Gastrocnemius medialis (tissue), 4 donors: ENCODE measurements around the gene WNT3.

Source experiments
- POLR2A ChIP-seq, 2 donors: fragments of 450-650 bp; IDR thresholded peaks; one replicate each; pipeline ENCODE4 v1.6.1; 2017; ENCODE audit warnings: antibody characterized with exemption in 2 of 2, mild to moderate bottlenecking in 2 of 2, moderate library complexity in 2 of 2
- TF ChIP-seq, protein P1 (sequence below), 5 experiments: fragments of 450-650 bp in 3 of 5; fragments of 200-600 bp in 2 of 5; sonication (generic) in 2 of 5; IDR thresholded peaks in 4 of 5; conservative IDR thresholded peaks in 1 of 5; 1 replicate in 4 of 5; 2 replicates in 1 of 5; pipeline ENCODE4 v1.5.1; 2016 to 2019; ENCODE audit warnings: antibody characterized with exemption in 5 of 5, mild to moderate bottlenecking in 3 of 5, moderate library complexity in 3 of 5

DNA sequence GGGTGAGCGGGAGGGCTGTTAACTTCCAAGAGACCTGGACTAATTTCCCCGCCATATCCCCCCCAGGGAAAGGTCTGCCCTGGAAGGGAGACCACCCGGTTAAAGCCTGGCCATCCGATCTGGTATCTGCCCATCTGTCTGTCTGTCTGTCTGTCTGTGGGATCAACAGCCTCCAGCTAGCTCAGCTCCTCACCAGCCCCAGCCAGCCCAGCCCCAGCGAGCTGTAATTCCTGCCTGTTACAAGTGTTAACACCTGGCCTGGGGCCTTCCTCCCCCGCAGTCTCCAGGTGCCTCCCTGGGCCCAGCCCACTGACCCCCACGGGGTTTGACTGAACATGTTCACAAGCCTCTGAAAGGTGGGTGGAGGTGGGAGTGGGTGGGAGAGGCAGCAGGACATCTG, 4.0 kb downstream of the WNT3 start:
- TF ChIP-seq, protein P1, sequence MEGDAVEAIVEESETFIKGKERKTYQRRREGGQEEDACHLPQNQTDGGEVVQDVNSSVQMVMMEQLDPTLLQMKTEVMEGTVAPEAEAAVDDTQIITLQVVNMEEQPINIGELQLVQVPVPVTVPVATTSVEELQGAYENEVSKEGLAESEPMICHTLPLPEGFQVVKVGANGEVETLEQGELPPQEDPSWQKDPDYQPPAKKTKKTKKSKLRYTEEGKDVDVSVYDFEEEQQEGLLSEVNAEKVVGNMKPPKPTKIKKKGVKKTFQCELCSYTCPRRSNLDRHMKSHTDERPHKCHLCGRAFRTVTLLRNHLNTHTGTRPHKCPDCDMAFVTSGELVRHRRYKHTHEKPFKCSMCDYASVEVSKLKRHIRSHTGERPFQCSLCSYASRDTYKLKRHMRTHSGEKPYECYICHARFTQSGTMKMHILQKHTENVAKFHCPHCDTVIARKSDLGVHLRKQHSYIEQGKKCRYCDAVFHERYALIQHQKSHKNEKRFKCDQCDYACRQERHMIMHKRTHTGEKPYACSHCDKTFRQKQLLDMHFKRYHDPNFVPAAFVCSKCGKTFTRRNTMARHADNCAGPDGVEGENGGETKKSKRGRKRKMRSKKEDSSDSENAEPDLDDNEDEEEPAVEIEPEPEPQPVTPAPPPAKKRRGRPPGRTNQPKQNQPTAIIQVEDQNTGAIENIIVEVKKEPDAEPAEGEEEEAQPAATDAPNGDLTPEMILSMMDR (IDR thresholded peaks at IDR 0.05 in 4 of 5, conservative IDR thresholded peaks at IDR 0.05 in 1 of 5), result no peak
- TF ChIP-seq POLR2A (IDR thresholded peaks at IDR 0.05), result no peak
